ENCODE measurements around the gene MCTP1.

DNA sequence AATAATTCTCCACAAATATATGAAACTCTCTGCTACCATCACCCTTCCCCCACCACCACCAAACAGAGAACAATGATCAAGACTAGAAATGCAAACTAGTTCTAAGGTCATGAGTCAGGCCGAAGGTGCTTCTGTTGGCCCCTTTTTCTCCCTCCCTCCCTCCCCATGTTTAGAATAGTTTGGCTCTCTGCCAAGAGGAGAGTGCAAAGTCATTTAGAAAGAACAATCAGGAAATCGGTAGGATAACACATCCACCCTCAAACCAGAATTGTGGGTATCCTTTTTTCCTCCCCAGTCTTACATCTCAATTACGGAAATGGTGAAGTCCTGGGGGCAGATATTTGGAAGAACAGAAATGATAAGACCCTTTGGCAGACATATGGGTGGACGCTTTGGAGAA is 496.4 kb downstream of the MCTP1 start:
- TF ChIP-seq EZH2phosphoT487 (IDR thresholded peaks at IDR 0.05; ENCODE audit: borderline replicate concordance) (no peak), CTCF (conservative IDR thresholded peaks at IDR 0.05; ENCODE audit: low read length) (no peak)
